Rectal smooth muscle tissue (tissue), 1 donor: ENCODE results near the gene CWC22.
"Not testable (repeated sequence)": the region's sequence is repeated elsewhere in the genome, so short reads cannot be mapped to it uniquely, and the experiment has no call there.

Experiments used
- H3K27ac ChIP-seq: one replicate; pipeline ENCODE4 v1.7.0; 2013; ENCODE audit warnings: low read depth, low read length, inconsistent platforms
- H3K27me3 ChIP-seq: one replicate; pipeline ENCODE4 v1.7.0; 2013; ENCODE audit warnings: low read length; ENCODE audit not compliant: control insufficient read depth, insufficient read depth
- H3K36me3 ChIP-seq: one replicate; pipeline ENCODE4 v1.7.0; 2013; ENCODE audit warnings: low read length; ENCODE audit not compliant: control insufficient read depth, insufficient read depth
- H3K4me1 ChIP-seq: one replicate; pipeline ENCODE4 v1.7.0; 2013; ENCODE audit warnings: low read length; ENCODE audit not compliant: control insufficient read depth, insufficient read depth
- H3K4me3 ChIP-seq: one replicate; pipeline ENCODE4 v1.7.0; 2013; ENCODE audit warnings: low read length
- H3K9ac ChIP-seq: one replicate; pipeline ENCODE4 v1.7.0; 2013; ENCODE audit warnings: low read length

The CWC22 gene

DNA sequence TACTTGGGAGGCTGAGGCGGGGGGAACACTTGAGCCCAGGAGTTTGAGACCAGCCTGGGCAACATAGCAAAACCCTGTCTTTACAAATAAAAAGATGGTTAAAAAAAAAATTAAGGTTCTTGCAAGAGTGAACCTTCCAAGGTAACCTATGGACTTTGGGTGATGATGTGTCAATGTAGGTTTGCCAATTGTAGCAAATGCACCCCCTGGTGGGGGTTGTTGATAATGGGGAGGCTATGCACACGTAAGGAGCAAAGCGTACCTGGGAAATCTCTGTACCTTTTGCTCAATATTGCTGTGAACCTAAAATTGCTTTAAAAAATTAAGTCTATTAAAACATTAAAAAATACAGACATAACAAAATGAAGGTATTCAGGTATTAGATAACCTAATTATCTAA lies 70.4 kb downstream of the CWC22 start:
- H3K9ac ChIP-seq: no peak overlapping the region
- H3K27me3 ChIP-seq: no peaks in the 10 kb centered on the region
- H3K27ac ChIP-seq: no peak overlapping the region
- no peak overlapping the region for H3K4me3 ChIP-seq
- H3K36me3 ChIP-seq: no peaks in the 10 kb centered on the region
- no peaks in the 10 kb centered on the region for H3K4me1 ChIP-seq

DNA sequence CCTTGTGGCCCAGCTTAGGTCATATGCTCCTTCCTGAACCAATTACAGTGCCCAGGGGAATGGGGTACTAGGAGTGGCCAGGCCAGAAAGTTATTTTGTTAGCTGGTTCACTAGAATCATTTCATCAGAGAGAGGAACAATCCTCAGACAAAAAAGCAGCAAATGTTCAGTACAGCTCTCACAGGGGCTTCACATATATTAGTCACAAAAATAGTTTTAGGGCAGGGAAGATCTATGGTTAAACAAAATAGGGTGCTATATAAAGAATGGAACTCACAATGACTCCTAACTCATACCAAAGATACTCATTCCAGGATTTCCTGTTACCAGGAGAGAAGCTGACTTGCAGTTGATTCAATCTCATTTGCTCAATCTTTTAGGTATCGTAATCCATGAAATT lies 71.0 kb downstream of the CWC22 start:
- Histone ChIP-seq H3K36me3 (no peaks in the 10 kb centered on the region), H3K27me3 (no peaks in the 10 kb centered on the region), H3K9ac (no peak overlapping the region), H3K4me3 (no peak overlapping the region), H3K27ac (no peak overlapping the region), H3K4me1 (no peaks in the 10 kb centered on the region)

GRCh38 chr2:179932786-179933185 lies 74.3 kb downstream of the CWC22 start:
- H3K9ac ChIP-seq: no peak overlapping the region
- no peaks in the 10 kb centered on the region for H3K4me1 ChIP-seq
- H3K4me3 ChIP-seq: no peak overlapping the region
- H3K27ac ChIP-seq: no peak overlapping the region
- H3K36me3 ChIP-seq: no peaks in the 10 kb centered on the region
- H3K27me3 ChIP-seq: no peaks in the 10 kb centered on the region

DNA sequence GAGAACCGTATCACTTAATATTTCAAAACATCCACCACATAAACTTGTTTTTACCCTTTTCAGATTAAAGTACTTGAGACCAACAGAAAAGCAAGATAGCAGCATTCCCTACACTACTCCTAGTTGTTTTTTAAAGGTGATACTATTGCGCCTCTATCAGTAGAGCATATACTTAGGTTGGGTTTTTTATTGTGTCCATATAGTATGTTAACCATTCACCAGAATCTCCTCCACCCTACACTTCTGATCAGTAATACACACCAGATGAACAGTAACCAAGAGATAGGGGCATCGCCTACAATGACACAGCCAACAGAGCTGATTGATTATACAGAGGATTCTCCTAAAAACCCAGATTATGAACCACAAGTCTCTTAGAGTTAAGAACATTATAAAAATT lies 75.6 kb downstream of the CWC22 start:
- Histone ChIP-seq H3K4me1 (no peaks in the 10 kb centered on the region), H3K27ac (no peak overlapping the region), H3K4me3 (no peak overlapping the region), H3K36me3 (no peaks in the 10 kb centered on the region), H3K9ac (no peak overlapping the region), H3K27me3 (no peaks in the 10 kb centered on the region)

DNA sequence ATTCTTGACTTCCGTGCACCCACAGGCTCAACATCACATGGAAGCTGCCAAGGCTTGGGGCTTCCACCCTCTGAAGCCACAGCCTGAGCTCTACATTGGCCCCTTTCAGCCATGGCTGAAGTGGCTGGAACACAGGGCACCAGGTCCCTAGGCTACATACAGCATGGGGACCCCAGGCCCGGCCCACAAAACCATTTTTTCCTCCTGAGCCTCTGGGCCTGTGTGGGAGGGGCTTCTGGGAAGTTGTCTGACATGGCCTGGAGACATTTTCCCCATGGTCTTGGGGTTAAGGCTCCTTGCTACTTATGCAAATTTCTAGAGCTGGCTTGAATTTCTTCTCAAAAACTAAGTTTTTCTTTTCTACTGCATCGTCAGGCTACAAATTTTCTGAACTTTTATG lies 77.1 kb downstream of the CWC22 start:
- not testable (repeated sequence) for H3K9ac ChIP-seq, H3K36me3 ChIP-seq, H3K27ac ChIP-seq, H3K4me3 ChIP-seq, H3K27me3 ChIP-seq, H3K4me1 ChIP-seq

DNA sequence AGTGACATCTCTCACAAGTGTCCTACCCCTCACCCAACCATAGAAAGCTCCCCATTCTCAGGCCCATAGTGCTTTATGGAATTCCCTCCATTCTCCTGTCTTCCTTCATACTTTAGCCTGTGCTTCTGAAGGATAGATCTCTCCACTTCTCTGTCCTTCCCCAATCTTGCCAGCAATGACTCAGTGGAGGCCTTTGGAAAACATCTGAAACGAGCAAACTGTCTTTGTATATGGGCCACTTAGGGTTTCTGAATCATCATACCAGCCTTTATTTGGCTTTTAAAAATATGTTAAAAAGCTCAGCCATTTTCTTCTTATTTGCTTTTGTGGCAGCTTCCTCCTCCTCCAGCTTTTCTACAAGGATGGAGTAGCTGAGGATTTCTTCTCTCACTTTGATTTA lies 80.1 kb downstream of the CWC22 start:
- H3K36me3 ChIP-seq: no peaks in the 10 kb centered on the region
- H3K9ac ChIP-seq: no peak overlapping the region
- no peak overlapping the region for H3K4me3 ChIP-seq
- no peaks in the 10 kb centered on the region for H3K4me1 ChIP-seq
- no peak overlapping the region for H3K27ac ChIP-seq
- no peaks in the 10 kb centered on the region for H3K27me3 ChIP-seq

DNA sequence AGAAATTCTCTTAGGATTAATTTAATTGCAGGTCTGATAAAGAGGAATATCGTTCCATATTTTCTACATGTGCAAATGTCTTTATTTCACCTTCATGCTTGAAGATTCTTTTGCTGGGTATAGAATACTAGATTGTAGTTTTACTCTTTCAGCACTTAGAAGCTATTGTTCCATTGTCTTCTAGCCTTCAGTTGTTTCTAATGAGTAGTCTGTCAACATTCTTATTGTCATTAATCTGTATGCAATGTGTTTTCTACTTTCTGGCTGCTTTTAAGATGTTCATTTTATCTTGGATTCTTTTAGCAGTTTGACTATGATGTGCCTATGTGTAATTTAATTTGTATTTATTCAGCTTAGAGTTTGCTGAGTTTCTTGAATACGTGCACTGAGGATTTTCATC lies 81.4 kb downstream of the CWC22 start:
- Histone ChIP-seq H3K4me3 (no peak overlapping the region), H3K4me1 (no peaks in the 10 kb centered on the region), H3K36me3 (no peaks in the 10 kb centered on the region), H3K27ac (no peak overlapping the region), H3K9ac (no peak overlapping the region), H3K27me3 (no peaks in the 10 kb centered on the region)

DNA sequence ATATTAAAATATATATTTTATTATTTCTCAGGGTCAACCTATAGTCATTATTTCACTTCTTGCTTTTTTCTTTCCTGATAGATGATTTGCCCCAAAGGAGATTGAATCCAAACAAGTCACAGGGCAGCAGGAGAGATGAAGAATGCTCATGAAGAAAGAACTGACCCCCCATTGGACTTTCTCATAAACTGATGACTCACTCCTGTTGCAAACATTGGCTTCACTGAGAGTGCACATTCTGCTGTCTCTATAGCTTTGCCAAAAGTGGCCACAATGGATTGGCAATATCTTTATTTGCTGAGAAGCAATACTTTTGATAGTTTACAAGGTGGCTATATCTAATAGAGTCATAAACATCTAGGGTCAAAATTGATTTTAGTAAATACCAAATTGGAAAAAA lies 89.8 kb downstream of the CWC22 start:
- no peak overlapping the region for H3K9ac ChIP-seq
- no peak overlapping the region for H3K27ac ChIP-seq
- no peaks in the 10 kb centered on the region for H3K27me3 ChIP-seq
- no peaks in the 10 kb centered on the region for H3K36me3 ChIP-seq
- H3K4me1 ChIP-seq: no peaks in the 10 kb centered on the region
- H3K4me3 ChIP-seq: no peak overlapping the region

DNA sequence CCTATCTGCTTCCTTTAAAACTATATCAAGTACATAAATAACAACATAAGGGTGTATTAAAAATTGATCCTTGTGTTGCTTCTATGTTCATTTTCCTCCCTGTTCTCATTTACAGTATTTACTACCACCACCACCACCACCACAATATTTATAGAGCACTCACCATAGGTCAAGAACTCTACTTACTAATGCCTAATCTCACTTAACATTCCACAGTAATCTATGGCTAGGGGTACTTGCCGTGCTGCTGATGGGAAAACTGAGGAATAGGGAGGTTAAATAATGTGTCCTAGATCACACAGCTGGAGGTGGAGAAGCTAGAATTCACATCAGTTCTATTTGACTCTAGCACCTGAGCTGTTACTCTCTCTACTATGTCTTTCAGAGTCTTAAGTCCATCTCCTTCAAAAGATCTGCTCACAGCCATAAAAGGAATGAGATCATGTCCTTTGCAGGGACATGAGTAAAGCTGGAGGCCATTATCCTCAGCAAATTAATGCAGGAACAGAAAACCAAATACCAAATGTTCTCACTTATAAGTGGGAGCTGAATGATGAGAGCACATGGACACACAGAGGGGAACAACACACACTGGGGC lies 91.6 kb downstream of the CWC22 start:
- no peak overlapping the region for H3K27ac ChIP-seq
- H3K4me3 ChIP-seq: no peak overlapping the region
- H3K9ac ChIP-seq: no peak overlapping the region
- no peaks in the 10 kb centered on the region for H3K4me1 ChIP-seq
- no peaks in the 10 kb centered on the region for H3K27me3 ChIP-seq
- H3K36me3 ChIP-seq: no peaks in the 10 kb centered on the region

DNA sequence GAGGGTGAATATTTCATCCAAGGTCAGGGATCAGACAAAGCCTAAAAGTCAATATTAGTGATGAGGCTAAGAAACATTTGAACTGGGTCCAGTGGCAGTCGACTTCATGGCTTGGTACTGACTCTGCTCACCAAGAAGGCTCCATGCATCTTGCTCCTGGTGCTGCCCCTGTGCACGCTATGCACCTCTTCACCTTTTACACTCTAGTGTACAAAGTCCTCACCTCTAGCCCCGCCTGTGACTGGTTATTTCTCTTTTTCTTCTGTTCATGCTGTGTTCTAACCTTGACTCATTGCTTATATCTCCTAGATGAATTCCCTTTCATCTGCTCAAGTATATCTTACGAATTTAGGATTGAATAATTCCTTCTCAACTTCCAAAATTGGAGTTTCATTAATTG lies 93.3 kb downstream of the CWC22 start:
- no peak overlapping the region for H3K27ac ChIP-seq
- no peak overlapping the region for H3K4me3 ChIP-seq
- H3K9ac ChIP-seq: no peak overlapping the region
- no peaks in the 10 kb centered on the region for H3K36me3 ChIP-seq
- no peaks in the 10 kb centered on the region for H3K27me3 ChIP-seq
- no peaks in the 10 kb centered on the region for H3K4me1 ChIP-seq

DNA sequence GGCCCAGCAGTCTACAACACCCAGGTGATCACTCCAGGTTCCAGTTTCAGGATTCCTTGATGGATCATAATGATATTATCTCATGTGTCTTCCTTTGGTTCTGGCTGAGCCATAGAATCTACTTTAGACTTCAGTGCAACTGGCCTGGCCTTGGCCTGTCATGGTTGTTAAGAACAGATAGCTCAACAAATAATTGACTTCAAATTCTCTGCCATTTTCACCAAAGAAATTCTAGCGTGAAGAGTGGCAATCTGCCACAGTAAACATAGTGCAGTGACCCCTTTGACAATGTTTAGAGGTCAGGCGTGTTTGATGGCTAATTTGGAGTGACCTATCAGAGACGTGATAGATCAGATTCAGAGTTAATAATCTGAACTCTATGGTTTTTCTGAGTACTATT lies 95.5 kb downstream of the CWC22 start:
- H3K4me3 ChIP-seq: no peak overlapping the region
- no peak overlapping the region for H3K27ac ChIP-seq
- no peaks in the 10 kb centered on the region for H3K36me3 ChIP-seq
- H3K9ac ChIP-seq: no peak overlapping the region
- H3K27me3 ChIP-seq: no peaks in the 10 kb centered on the region
- no peaks in the 10 kb centered on the region for H3K4me1 ChIP-seq

DNA sequence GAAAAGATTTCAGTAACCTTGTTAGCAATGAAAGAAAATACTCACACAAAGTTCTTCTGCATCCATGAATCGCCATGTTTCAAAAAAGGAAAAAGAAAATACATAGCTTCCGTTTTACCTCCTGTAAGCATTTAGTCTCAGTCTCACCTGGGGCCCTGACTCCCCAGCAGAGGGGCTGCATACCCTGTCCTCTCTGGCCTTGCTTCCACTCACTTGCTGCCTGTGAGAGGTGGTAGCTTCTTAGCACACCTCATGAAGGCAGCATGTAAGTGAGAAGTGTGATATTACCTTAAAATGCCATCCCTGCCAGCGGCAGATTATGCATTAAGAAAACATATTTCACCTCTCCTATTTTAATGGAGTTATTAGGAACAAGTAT lies 96.4 kb downstream of the CWC22 start:
- no peak overlapping the region for H3K9ac ChIP-seq
- no peaks in the 10 kb centered on the region for H3K36me3 ChIP-seq
- no peaks in the 10 kb centered on the region for H3K4me1 ChIP-seq
- no peaks in the 10 kb centered on the region for H3K27me3 ChIP-seq
- H3K27ac ChIP-seq: no peak overlapping the region
- no peak overlapping the region for H3K4me3 ChIP-seq

DNA sequence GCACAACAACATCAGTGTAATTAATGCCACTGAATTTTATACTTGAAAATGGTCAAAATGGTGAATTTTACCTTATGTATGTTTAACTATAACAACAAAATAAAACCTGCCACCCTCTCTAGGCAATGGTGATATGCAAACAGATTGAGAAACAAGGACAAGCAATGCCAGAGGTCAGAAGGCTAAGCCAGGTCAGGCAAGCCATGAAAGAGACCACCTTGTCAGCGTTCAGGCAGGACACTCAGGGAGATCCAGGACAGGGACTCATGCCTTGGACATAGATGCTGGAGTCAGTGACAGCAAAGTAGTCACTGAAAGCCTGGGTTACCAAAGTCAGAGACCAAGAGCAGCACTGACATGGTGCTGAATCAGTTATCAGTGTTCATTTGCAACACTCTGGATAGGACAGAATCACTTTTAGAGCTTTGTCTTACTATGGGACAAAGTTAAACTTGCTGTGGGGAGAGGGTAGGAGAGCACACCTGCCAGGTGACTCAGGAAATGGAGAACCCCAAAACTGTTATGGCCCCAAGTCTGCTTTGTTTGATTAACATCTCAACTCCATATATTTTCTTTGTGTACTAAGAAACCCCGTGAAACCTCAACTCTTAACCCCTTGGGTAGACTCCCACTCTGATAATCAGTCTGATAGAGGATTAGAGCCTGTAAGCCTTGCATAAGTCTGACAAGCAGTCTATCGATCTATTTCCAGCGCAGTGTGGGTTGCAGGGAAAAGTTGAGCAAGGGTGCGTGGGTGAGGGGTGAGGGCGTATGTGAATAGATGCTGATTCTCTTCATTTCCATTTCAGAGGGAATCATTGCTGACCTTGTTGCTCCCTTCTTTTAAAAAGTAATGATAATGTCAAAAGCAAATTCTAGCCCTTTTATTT lies 97.0 kb downstream of the CWC22 start:
- Histone ChIP-seq H3K27me3 (no peaks in the 10 kb centered on the region), H3K36me3 (no peaks in the 10 kb centered on the region), H3K9ac (no peak overlapping the region), H3K27ac (no peak overlapping the region), H3K4me1 (no peaks in the 10 kb centered on the region), H3K4me3 (no peak overlapping the region)
